VCaP (cell line): ENCODE results near the gene HMCN2.
"Not testable (repeated sequence)": the region's sequence is repeated elsewhere in the genome, so short reads cannot be mapped to it uniquely, and the experiment has no call there.

Experiments used
- H3K27ac ChIP-seq: fragments of 450-650 bp; 2 replicates; pipeline ENCODE4 v1.5.1; 2017
- CTCF ChIP-seq: fragments of 450-650 bp; conservative IDR thresholded peaks from 2 replicates; pipeline ENCODE4 v1.5.1; 2017; ENCODE audit warnings: mild to moderate bottlenecking, moderate library complexity

HMCN2 gene

DNA sequence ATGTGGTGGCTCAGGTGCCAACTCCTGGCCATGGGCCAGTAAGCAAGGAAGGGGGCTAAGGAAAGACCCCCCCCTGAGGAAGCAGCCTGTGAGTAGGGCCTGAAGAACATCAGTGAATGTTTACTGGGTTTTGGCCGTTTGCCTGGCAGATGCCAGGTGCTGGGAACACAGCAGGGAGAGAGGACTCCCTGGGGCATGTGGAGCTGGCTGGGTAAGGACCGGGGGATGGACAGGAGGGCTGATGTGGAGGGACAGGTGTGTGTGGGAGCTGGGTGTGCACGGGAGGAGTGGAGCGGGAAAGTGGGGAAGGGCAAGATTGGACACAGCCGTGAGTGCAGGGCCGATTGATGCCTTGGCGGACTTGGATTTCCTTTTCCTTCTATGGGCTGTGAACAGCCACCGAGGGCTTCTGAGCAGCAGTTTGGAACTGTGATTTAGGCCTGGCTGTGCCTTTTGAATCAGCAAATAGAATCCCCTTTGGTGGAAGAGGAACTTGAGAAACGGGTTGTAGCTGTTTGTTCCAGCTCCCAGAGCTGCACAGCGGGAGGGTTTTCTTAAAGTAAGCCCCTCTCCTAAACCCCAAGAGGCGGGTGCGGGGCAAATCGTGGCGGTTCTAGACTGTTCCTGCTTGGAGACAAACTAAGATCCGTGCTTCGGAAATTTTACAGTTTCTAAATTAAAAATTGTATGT, 3.1 kb downstream of the HMCN2 start:
- no peak for TF ChIP-seq CTCF

GRCh38 chr9:130271473-130271872, 5.9 kb downstream of the HMCN2 start:
- no peak for TF ChIP-seq CTCF
- H3K27ac ChIP-seq = no peak overlapping the region

More for the DNA sequence above, 3.1 kb downstream of the HMCN2 start:
- H3K27ac ChIP-seq = peak overlapping the region; percentile 84

DNA sequence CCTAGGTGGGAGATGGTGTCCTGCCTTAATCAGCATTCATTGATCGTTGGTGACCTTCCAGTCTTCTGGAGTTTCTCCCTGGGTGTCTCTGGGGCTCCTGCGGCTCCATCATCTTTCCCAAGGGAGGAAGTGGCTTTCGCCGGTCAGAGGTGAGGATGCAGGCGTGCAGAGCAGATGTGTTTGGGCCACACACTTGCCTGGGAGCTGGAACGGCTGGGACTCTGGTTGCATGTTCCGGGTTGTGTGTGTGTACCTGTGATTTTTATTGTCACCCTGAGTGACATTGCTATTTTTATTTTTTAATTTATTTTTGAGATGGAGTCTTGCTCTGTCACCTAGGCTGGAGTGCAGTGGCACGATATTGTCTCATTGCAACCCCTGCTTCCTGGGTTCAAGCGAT, 9.6 kb downstream of the HMCN2 start:
- H3K27ac ChIP-seq = no peak overlapping the region
- no peak for TF ChIP-seq CTCF

- H3K27ac ChIP-seq = no peak overlapping the region
- no peak for TF ChIP-seq CTCF
Measured at GRCh38 chr9:130276121-130276520, 10.6 kb downstream of the HMCN2 start.

- no peak for TF ChIP-seq CTCF
- no peak overlapping the region for H3K27ac ChIP-seq
Measured at GRCh38 chr9:130276955-130277354, 11.4 kb downstream of the HMCN2 start.

DNA sequence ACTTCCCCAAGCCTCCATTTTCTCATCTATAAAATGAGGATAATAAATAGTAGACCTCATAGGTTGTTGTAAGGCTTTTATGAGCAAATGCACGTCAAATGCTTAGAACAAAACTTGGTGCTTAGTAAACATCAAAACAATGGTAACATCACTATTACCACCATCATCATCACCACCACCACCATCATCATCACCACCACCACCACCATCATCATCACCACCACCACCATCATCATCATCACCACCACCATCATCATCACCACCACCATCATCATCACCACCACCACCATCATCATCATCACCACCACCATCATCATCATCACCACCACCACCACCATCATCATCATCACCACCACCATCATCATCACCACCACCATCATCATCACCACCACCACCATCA, 12.0 kb downstream of the HMCN2 start:
- not testable (repeated sequence) for H3K27ac ChIP-seq

- H3K27ac ChIP-seq = no peak overlapping the region
- TF ChIP-seq CTCF = no peak
Measured at GRCh38 chr9:130283539-130284248, 18.1 kb downstream of the HMCN2 start.

DNA sequence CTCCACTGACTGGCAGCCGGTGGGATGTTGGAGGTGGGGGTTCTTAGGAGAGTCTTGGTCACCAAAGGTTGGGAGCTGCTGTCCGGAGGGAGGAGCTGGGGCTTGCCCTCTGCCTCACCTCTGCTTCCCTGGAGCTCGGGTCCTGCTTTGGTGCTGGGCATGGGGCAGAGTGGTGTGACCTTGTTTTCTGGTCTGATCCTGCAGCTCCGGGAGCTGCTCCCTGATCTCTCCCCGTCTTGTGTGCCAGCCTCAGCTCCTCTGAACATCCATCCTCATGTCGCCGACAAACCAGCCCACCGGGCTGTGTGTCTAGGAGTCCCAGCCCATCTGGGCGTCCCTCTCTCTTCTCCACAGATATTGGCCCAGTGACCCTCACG, 18.7 kb downstream of the HMCN2 start:
- no peak for TF ChIP-seq CTCF

More for the DNA sequence above, 18.7 kb downstream of the HMCN2 start:
- no peak overlapping the region for H3K27ac ChIP-seq
